ENCODE data around the gene ACLY.

Gene ACLY

DNA sequence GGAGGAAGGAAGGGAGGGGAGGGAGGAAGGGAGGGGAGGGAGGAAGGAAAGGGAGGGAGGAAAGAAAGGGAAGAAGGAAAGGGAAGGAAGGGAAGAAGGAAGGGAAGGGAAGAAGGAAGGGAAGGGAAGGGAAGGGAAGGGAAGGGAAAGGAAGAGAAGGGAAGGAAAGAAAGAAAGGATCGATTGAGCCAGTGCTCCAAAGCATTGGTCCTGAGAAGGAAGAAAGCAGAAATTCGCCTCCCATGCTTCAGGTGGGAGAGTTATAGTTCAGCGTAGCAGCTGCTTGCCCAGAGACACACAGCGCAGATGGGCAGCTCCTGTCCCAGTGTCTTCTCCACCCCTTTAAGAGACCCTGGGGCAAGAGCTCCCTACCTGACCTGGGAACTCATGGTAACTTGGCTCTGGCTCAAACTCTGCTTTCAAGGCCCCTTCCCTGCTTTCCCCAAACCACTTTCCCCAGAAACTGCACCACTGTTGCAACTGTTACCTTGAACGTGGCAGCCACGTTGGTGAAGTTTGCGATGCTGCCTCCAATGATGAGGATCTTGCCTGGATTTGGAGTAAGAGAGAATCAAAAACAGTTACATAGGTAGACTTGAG, 14.4 kb downstream of the ACLY start:
- TF ChIP-seq, protein P1, sequence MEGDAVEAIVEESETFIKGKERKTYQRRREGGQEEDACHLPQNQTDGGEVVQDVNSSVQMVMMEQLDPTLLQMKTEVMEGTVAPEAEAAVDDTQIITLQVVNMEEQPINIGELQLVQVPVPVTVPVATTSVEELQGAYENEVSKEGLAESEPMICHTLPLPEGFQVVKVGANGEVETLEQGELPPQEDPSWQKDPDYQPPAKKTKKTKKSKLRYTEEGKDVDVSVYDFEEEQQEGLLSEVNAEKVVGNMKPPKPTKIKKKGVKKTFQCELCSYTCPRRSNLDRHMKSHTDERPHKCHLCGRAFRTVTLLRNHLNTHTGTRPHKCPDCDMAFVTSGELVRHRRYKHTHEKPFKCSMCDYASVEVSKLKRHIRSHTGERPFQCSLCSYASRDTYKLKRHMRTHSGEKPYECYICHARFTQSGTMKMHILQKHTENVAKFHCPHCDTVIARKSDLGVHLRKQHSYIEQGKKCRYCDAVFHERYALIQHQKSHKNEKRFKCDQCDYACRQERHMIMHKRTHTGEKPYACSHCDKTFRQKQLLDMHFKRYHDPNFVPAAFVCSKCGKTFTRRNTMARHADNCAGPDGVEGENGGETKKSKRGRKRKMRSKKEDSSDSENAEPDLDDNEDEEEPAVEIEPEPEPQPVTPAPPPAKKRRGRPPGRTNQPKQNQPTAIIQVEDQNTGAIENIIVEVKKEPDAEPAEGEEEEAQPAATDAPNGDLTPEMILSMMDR (IDR thresholded peaks at IDR 0.05; ENCODE audit: control insufficient read depth, extremely low read depth, insufficient read depth): no peak

DNA sequence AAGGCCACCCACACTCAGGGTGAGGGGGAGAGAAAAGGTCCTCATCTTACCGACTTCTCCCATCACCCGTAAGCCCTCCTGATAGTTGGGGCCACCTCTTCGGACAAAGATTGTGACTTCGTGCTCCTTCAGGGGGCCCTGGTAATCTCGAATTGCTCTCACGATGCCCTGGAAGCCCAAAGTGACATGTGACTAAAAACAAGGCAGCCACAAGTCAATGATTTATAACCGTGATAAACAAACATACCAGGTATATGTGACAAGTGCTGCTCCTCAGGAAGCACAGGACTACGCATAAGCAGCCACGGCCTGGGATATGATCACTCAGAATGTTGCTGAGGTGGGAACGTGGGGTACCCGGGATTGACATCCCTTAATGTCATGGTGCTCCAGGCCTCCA, 17.1 kb downstream of the ACLY start:
- DNase-seq (ENCODE audit: low read depth): no peak
- TF ChIP-seq, protein P1 (IDR thresholded peaks at IDR 0.05; ENCODE audit: control insufficient read depth, extremely low read depth, insufficient read depth): no peak
- no peak overlapping the region for H3K4me3 ChIP-seq (ENCODE audit: low read depth, low read length)

More for the DNA sequence above, 14.4 kb downstream of the ACLY start:
- no peak for DNase-seq (ENCODE audit: low read depth)
- H3K4me3 ChIP-seq (ENCODE audit: low read depth, low read length): no peak overlapping the region

DNA sequence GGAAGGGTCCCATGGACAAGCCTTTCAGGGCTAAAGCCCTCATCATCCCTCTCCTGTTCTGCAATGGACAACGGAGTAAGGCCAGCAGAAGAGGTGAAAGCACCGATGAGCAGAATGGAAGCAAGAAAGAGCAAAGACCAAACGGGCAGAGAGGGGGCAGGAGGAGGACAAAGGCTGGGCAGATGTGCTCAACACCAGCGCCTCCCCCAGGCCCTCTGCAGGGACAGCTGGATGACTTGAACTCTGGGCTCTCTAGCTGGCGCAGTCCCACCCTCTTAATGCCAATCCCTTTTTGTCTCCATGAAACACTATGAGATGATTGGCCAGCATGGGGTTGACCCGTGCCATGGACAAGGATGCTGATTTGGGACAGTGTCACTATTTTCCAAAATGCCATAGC, 22.0 kb downstream of the ACLY start:
- no peak overlapping the region for H3K4me3 ChIP-seq (ENCODE audit: low read depth, low read length)
- TF ChIP-seq, protein P1 (IDR thresholded peaks at IDR 0.05; ENCODE audit: control insufficient read depth, extremely low read depth, insufficient read depth): no peak
- DNase-seq (ENCODE audit: low read depth): no peak

DNA sequence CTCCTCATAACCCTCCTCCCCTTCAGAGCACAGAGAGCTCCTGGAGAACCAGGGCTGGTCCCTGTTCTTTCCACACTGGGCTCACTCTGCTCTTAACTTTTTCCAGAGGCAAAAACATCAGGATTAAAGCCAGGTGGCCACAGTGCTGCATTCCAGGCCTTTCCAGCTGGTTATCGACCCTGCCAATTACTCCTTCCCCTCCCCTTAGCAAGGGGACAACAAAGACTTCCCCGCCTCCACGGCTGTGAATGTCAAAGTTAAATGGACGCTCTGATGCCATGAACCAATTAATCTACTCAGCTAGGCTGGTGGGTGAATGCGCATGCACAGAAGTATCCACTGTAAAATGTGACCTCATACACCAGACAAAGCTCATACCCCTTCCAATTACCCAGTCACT, 23.1 kb downstream of the ACLY start:
- no peak overlapping the region for H3K4me3 ChIP-seq (ENCODE audit: low read depth, low read length)
- TF ChIP-seq, protein P1 (IDR thresholded peaks at IDR 0.05; ENCODE audit: control insufficient read depth, extremely low read depth, insufficient read depth): no peak
- DNase-seq (ENCODE audit: low read depth): no peak

DNA sequence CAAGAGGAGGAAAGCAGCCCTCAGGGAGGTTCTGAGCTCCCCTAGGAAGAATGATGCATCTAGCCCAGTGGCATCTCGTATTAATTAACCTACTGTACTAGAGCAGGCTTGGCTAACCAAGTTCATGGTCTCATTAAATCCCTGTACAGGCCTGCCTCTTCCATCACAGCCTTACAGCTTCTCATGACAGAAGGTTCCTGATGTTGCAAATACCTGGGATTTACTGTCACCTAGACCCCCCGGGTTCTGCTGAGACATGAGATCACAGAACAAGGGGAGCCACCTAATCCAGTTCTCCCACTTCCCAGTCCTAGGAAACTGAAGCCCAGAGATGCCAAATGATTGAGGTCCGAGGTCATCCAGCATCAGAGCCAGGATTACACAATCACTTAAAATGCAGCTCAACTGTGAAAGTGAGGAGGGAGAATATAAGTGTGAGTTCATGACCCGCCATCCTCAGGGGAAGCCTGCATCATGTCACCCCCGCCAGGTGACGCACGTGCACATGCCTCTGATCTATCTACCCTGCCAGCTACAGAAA, 23.9 kb downstream of the ACLY start:
- TF ChIP-seq, protein P1 (IDR thresholded peaks at IDR 0.05; ENCODE audit: control insufficient read depth, extremely low read depth, insufficient read depth): no peak
- H3K4me3 ChIP-seq (ENCODE audit: low read depth, low read length): no peak overlapping the region
- no peak for DNase-seq (ENCODE audit: low read depth)

DNA sequence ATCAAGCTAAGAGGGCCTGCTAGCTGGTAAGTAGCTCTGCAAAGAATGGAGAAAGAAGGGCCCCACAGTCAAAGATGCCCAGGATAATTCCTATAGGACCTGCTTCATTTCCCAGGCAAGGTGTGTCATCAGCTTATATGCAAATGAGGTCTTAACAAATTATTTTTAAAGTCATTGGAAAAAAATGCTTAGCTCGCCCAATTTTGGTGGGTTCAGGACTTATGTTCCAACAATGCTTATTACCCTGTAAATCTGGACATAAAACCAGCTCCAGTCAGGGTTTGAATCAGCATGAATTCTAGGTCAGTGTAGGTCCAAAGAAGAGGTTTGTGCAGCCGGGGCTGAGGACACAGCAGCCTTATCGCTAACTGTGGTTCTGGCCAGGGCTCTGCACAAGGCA, 25.4 kb downstream of the ACLY start:
- TF ChIP-seq, protein P1 (IDR thresholded peaks at IDR 0.05; ENCODE audit: control insufficient read depth, extremely low read depth, insufficient read depth): no peak
- no peak overlapping the region for H3K4me3 ChIP-seq (ENCODE audit: low read depth, low read length)
- DNase-seq (ENCODE audit: low read depth): no peak

DNA sequence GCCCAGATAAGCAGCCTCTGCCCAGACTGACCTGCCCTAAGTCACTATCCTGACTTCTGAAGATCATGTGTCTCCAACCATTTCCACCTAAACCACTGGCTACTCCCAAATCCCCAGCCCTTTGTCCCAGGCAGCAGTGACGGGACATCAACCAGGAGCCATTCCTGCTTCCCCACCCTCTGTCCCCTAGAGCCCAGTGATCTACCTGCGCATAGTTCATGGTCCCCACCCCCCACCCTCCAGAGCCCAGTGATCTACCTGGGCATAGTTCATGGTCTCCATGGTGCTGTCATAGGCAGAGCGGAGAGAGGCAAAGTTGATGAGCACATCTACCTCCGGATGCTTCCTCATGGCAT, 26.8 kb downstream of the ACLY start:
- TF ChIP-seq, protein P1 (IDR thresholded peaks at IDR 0.05; ENCODE audit: control insufficient read depth, extremely low read depth, insufficient read depth): no peak
- H3K4me3 ChIP-seq (ENCODE audit: low read depth, low read length): no peak overlapping the region
- DNase-seq (ENCODE audit: low read depth): no peak
